Measurements from ENCODE around the gene CXCR2.
"Not testable (repeated sequence)": the region's sequence is repeated elsewhere in the genome, so short reads cannot be mapped to it uniquely, and the experiment has no call there.

The CXCR2 gene

GRCh38 chr2:218108834-218109233, 17.0 kb upstream of the CXCR2 start:
- Mint-ChIP-seq H3K9me3 (peaks cover 0 to 19% of the 10 kb centered on the region in 2 donors), H3K27me3 (peaks cover 35 to 62% of the 10 kb centered on the region in 2 donors)
- not testable (repeated sequence) for H3K4me3 Mint-ChIP-seq; ATAC-seq (replicated peaks); H3K36me3 Mint-ChIP-seq; DNase-seq; H3K4me1 Mint-ChIP-seq; H3K27ac Mint-ChIP-seq

- H3K4me1 Mint-ChIP-seq; H3K4me3 Mint-ChIP-seq; H3K36me3 Mint-ChIP-seq; H3K27ac Mint-ChIP-seq; DNase-seq; ATAC-seq (replicated peaks): not testable (repeated sequence)
- H3K9me3 Mint-ChIP-seq = peaks cover 14 to 17% of the 10 kb centered on the region in 2 donors
- H3K27me3 Mint-ChIP-seq = peaks cover 29 to 32% of the 10 kb centered on the region in 2 donors
Measured at GRCh38 chr2:218121789-218122188, 4.0 kb upstream of the CXCR2 start.

GRCh38 chr2:218122286-218122685, 3.5 kb upstream of the CXCR2 start:
- Mint-ChIP-seq H3K9me3 (peaks cover 14 to 15% of the 10 kb centered on the region in 2 donors), H3K27me3 (peaks cover 29 to 32% of the 10 kb centered on the region in 2 donors)
- not testable (repeated sequence) for ATAC-seq (replicated peaks); H3K36me3 Mint-ChIP-seq; DNase-seq; H3K27ac Mint-ChIP-seq; H3K4me3 Mint-ChIP-seq; H3K4me1 Mint-ChIP-seq

GRCh38 chr2:218123986-218124385, 1.8 kb upstream of the CXCR2 start:
- Mint-ChIP-seq H3K4me1 (peaks cover 3 to 10% of the 10 kb centered on the region in 2 donors), H3K36me3 (no peaks in the 10 kb centered on the region), H3K9me3 (peaks cover 10 to 12% of the 10 kb centered on the region in 2 donors), H3K4me3 (no peak overlapping the region), H3K27ac (no peak overlapping the region), H3K27me3 (peaks cover 26 to 32% of the 10 kb centered on the region in 2 donors)
- DNase-seq = no peak
- ATAC-seq (replicated peaks) = no peak

- Mint-ChIP-seq H3K27me3 (peaks cover 30 to 32% of the 10 kb centered on the region in 2 donors), H3K4me3 (no peak overlapping the region), H3K9me3 (peaks cover 10 to 12% of the 10 kb centered on the region in 2 donors), H3K36me3 (no peaks in the 10 kb centered on the region), H3K27ac (no peak overlapping the region), H3K4me1 (peaks cover 3 to 10% of the 10 kb centered on the region in 2 donors)
- ATAC-seq (replicated peaks) (no peak), DNase-seq (no peak)
Measured at GRCh38 chr2:218125095-218125494, 733 bp upstream of the CXCR2 start.

GRCh38 chr2:218127929-218128455, 2.2 kb downstream of the CXCR2 start:
- Mint-ChIP-seq H3K4me3 (no peak overlapping the region), H3K9me3 (peaks cover under 1 to 1% of the 10 kb centered on the region in 2 donors), H3K27ac (no peak overlapping the region), H3K36me3 (no peaks in the 10 kb centered on the region), H3K4me1 (peaks cover 3 to 10% of the 10 kb centered on the region in 2 donors), H3K27me3 (peaks cover 19 to 26% of the 10 kb centered on the region in 2 donors)
- DNase-seq (no peak), ATAC-seq (replicated peaks) (no peak)

- peaks cover 19 to 26% of the 10 kb centered on the region in 2 donors for H3K27me3 Mint-ChIP-seq
- no peaks in the 10 kb centered on the region for H3K9me3 Mint-ChIP-seq
- no peak for ATAC-seq (replicated peaks)
- H3K4me1 Mint-ChIP-seq = peaks cover 3 to 10% of the 10 kb centered on the region in 2 donors
- no peak overlapping the region for H3K27ac Mint-ChIP-seq
- no peak overlapping the region for H3K4me3 Mint-ChIP-seq
- no peaks in the 10 kb centered on the region for H3K36me3 Mint-ChIP-seq
- DNase-seq = no peak
Measured at GRCh38 chr2:218128781-218129457, 3.1 kb downstream of the CXCR2 start.

- Mint-ChIP-seq H3K9me3 (no peaks in the 10 kb centered on the region), H3K4me1 (peaks cover 3 to 10% of the 10 kb centered on the region in 2 donors), H3K27ac (no peak overlapping the region), H3K4me3 (no peak overlapping the region), H3K27me3 (peaks cover 19 to 22% of the 10 kb centered on the region in 2 donors), H3K36me3 (no peaks in the 10 kb centered on the region)
- ATAC-seq (replicated peaks) (no peak), DNase-seq (no peak)
Measured at GRCh38 chr2:218129458-218130135, 3.8 kb downstream of the CXCR2 start.

- Mint-ChIP-seq H3K27ac (no peak overlapping the region), H3K4me1 (peaks cover 3 to 8% of the 10 kb centered on the region in 2 donors), H3K36me3 (no peaks in the 10 kb centered on the region), H3K4me3 (no peak overlapping the region), H3K9me3 (no peaks in the 10 kb centered on the region), H3K27me3 (peaks cover 23 to 24% of the 10 kb centered on the region in 2 donors)
- ATAC-seq (replicated peaks) (no peak), DNase-seq (no peak)
Measured at GRCh38 chr2:218130377-218130776, 4.5 kb downstream of the CXCR2 start.

- no peaks in the 10 kb centered on the region for H3K9me3 Mint-ChIP-seq
- no peak overlapping the region for H3K4me3 Mint-ChIP-seq
- peaks cover 0 to 4% of the 10 kb centered on the region in 2 donors for H3K4me1 Mint-ChIP-seq
- H3K36me3 Mint-ChIP-seq = no peaks in the 10 kb centered on the region
- H3K27me3 Mint-ChIP-seq = peaks cover 23 to 24% of the 10 kb centered on the region in 2 donors
- ATAC-seq (replicated peaks) (no peak), DNase-seq (no peak)
- H3K27ac Mint-ChIP-seq = no peak overlapping the region
Measured at GRCh38 chr2:218130822-218131221, 5.0 kb downstream of the CXCR2 start.

- H3K4me3 Mint-ChIP-seq = no peak overlapping the region
- H3K9me3 Mint-ChIP-seq = no peaks in the 10 kb centered on the region
- no peak overlapping the region for H3K27ac Mint-ChIP-seq
- DNase-seq = no peak
- no peaks in the 10 kb centered on the region for H3K36me3 Mint-ChIP-seq
- ATAC-seq (replicated peaks) = peak in 1 of 2 donors; percentile 31
- H3K27me3 Mint-ChIP-seq = peaks cover 40 to 48% of the 10 kb centered on the region in 2 donors
- peaks cover 7 to 9% of the 10 kb centered on the region in 2 donors for H3K4me1 Mint-ChIP-seq
Measured at GRCh38 chr2:218137514-218137913, 11.7 kb downstream of the CXCR2 start.

GRCh38 chr2:218138047-218138446, 12.2 kb downstream of the CXCR2 start:
- Mint-ChIP-seq H3K36me3 (no peaks in the 10 kb centered on the region), H3K4me1 (peaks cover 7 to 9% of the 10 kb centered on the region in 2 donors), H3K9me3 (no peaks in the 10 kb centered on the region), H3K27ac (no peak overlapping the region), H3K27me3 (peaks cover 42 to 48% of the 10 kb centered on the region in 2 donors), H3K4me3 (no peak overlapping the region)
- no peak for ATAC-seq (replicated peaks)
- DNase-seq = no peak

- peaks cover 8 to 12% of the 10 kb centered on the region in 2 donors for H3K27me3 Mint-ChIP-seq
- H3K36me3 Mint-ChIP-seq = peaks cover 0 to 6% of the 10 kb centered on the region in 2 donors
- no peak for ATAC-seq (replicated peaks)
- no peak overlapping the region for H3K4me3 Mint-ChIP-seq
- DNase-seq = no peak
- H3K27ac Mint-ChIP-seq = no peak overlapping the region
- peaks cover 0 to 5% of the 10 kb centered on the region in 2 donors for H3K9me3 Mint-ChIP-seq
- H3K4me1 Mint-ChIP-seq = peaks cover 10 to 12% of the 10 kb centered on the region in 2 donors
Measured at GRCh38 chr2:218145124-218145523, 19.3 kb downstream of the CXCR2 start.

- Mint-ChIP-seq H3K36me3 (peaks cover 0 to 6% of the 10 kb centered on the region in 2 donors), H3K27ac (no peak overlapping the region), H3K4me3 (no peak overlapping the region), H3K4me1 (peaks cover 13 to 14% of the 10 kb centered on the region in 2 donors), H3K27me3 (peaks cover 8 to 12% of the 10 kb centered on the region in 2 donors), H3K9me3 (peaks cover 0 to 5% of the 10 kb centered on the region in 2 donors)
- ATAC-seq (replicated peaks) (no peak), DNase-seq (no peak)
Measured at GRCh38 chr2:218146056-218146455, 20.2 kb downstream of the CXCR2 start.
